GM12801 (cell line): ENCODE results near the gene PDIA6.

Experiments used
- TF ChIP-seq, protein P1 (sequence below): IDR thresholded peaks from one replicate; pipeline ENCODE4 v1.5.1; 2011; ENCODE audit warnings: control low read depth; ENCODE audit not compliant: insufficient read length; ENCODE audit errors: extremely low read depth

The PDIA6 gene

DNA sequence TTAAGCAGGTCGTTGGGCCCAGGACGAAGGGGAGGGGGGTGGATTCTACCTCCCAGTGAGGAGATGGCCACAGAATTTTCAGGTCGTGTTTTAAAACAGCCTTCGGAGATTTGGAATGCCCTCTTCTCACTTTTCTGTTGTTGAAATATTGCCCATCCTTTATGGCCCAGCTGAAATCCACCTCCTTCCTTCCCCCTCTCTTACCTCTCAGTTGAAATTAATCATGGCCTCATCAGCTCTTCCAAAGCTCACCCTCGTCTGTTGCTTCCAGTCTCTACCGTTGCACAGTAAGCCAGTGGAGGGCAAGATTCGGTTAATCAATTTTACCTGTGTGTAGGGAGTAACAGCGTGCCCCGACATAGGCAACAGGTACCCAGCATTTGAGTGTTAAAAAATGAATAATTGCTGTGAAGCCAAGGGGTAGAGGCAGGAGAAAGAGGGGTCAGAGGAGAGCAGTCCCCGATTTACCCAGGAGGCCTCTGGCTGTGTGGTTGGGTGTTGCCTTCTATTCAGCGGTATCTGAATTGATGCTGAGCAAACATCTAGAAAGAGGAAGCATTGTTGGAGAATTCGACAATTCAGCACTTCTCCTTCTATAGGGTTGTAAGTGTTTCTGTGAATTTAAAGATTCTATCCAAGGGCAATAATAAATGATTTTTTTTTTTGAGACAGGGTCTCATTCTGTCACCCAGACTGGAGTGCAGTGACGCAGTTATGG lies 8.6 kb upstream of the PDIA6 start:
- TF ChIP-seq, protein P1, sequence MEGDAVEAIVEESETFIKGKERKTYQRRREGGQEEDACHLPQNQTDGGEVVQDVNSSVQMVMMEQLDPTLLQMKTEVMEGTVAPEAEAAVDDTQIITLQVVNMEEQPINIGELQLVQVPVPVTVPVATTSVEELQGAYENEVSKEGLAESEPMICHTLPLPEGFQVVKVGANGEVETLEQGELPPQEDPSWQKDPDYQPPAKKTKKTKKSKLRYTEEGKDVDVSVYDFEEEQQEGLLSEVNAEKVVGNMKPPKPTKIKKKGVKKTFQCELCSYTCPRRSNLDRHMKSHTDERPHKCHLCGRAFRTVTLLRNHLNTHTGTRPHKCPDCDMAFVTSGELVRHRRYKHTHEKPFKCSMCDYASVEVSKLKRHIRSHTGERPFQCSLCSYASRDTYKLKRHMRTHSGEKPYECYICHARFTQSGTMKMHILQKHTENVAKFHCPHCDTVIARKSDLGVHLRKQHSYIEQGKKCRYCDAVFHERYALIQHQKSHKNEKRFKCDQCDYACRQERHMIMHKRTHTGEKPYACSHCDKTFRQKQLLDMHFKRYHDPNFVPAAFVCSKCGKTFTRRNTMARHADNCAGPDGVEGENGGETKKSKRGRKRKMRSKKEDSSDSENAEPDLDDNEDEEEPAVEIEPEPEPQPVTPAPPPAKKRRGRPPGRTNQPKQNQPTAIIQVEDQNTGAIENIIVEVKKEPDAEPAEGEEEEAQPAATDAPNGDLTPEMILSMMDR: no peak

DNA sequence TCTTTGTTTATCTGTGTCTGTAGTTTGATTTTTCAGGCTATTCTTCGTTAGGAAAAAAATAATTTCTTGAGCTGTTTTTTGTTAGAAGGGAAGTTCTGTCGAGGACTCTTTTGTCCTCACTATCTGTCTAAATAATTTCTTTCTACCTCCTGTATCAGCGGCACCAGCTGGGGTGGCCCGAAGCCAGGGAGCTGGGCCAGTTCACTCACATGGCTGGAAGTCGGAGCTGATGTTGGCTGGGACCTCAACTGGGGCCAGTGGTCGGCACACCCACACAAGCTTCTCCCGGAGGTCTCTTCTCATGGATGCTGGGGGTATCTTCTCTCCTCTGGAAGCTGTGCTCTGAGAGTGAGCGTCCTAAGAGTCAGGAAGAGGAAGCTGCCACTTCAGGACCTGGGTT lies 8.0 kb upstream of the PDIA6 start:
- TF ChIP-seq, protein P1: no peak

DNA sequence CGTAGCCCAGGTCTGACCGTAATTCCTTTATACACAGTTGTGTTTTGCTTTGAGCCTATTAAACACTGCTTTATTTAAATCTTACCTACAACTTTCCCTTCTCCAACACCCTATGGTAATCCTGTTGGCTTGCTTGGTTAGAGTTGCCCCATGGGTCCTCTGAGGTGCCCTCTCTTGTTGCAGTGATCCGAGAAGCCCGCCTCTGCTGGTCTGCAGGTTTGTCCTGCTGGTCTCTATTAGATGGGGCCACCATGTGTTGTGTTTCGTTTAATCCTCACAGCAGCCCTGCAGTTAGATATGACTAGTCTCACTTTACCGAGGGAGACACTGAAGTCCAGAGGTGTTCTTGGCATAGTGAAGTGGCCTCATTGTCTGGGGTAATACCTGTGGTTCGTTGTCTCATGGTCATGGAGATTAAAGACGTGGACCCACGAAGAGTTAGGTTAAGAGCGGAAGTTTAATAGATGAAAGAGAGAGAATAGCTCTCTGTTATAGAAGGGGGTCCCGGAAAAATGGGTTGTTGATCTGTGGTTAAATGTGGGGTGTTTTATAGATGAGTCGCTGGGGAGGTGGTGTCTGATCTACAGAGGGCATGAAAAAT lies 7.2 kb upstream of the PDIA6 start:
- TF ChIP-seq, protein P1: no peak

DNA sequence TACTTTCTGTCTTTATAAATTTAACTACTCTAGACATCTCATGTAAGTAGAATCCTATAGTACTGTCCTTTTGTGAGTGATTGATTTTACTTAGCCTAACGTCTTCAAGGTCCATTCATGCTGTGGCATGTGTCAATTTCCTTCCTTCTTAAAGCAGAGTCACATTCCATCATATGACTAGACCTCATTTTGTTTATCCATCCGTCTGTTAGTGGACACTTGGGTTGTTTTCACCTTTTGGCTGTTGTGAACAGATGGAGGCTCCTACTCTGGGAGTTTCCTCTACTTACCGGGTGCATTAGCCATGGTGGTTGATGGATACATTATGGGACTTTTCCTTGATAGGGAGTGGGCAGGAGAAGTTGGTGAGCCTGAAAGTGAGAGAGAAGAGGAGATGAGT lies 6.4 kb upstream of the PDIA6 start:
- TF ChIP-seq, protein P1: no peak

DNA sequence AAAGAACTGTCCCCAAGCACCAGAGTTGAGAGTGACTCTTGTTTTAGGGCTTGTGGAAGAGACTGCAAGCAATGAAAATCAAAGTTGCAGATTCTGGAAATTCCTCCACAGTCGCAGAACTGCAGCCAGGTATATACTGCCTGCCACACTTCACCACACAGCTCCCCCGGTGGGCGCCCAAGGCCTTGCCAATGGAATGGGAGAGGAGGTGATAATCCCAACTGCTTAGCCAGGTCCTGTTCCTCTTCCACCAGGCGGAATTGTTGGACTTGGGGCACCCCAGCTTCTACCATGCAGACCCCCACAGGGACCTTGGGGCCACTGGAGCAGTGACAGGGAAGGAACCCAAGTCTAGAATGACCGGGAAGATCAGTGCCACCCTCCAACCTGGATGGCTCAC lies 4.8 kb upstream of the PDIA6 start:
- TF ChIP-seq, protein P1: no peak

DNA sequence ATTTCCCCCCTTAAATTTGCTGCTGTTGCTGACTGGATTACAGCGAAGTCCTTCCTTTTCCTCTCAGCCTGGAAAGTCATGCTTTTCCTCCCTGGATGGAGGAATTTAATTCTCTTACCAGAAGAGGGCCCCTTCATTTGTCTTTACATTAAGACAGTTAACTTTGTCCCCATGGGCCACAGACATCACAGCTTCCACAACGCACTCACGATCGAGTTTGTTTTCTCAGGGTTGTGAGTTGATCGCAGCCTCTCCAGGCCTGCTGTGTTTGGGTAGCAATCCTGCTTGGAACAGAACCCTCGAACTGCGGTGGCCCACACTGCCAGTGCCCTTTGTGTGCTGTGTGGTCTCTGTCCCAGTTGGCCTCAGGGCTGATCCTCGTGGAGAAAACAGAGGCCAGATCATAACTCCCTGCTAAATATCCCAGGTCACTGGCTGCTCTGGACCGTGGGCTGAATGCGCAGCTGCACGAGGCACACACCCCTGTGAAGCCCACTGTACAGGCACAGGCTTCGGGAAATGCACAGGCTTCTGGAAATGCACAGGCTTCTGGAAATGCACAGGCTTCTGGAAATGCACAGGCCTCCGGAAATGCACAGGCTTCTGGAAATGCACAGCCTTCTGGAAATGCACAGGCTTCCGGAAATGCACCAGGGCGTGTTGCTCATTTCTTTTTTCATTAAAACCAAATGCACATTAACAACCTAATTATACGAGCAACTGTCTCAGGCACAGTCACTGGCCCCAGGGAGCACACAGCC lies 2.2 kb upstream of the PDIA6 start:
- TF ChIP-seq, protein P1: no peak

DNA sequence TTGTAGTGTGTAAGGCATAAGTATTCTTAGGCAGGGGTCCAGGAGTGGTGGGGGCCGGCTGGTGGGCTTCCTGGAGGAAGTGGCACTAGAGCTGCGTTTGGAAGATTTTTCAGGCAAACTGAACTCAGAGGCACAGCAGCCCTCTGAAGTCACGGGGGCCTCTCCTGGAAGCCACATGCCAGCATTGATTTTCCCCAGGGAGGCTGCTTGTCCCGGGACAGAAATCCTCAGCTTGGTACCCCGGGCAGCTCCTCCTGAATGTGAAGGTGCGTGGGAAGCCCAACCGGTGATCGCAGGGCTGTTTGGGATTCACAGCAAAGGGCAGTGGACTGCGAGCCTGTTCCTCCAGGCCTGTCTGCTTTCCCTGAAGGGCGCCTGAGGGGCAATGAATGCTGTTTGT lies 1.6 kb upstream of the PDIA6 start:
- TF ChIP-seq, protein P1: no peak
